Activated effector memory CD4-positive, alpha-beta T cell treated with Interleukin-2 at 50 U/mL for 16 hours (primary cell): ENCODE measurements around the gene CATSPER3.

Experiments
- DNase-seq: peaks from one replicate; pipeline ENCODE4 v3.0.0-alpha.2; 2020

Gene CATSPER3

DNA sequence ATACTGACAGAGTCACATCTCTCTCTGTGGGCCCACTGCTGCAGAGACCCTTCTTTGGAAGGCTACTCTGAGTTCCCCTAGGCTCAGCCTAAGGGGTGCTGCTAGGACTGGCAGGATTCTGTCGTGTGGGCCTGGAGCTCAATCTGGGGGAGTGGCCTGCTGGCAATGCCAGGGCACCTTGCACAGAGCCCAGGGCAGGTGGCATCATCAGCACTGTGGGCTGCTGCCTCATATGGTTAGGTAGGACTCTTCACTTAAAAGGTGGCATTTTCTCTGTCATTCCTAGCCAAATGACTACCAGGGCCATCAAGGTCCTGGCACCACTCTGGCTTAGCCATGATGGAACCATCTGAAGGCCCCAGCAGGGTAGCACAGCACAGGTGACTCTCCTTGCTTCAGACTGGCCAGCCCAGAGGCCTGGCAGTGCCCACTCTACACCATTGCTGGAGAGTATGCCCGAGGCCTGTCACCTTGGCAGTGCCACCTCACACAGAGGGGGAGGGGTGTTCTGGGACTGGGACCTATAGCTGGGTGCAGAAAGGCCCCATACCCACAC lies 44.4 kb downstream of the CATSPER3 start:
- DNase-seq: no peak

DNA sequence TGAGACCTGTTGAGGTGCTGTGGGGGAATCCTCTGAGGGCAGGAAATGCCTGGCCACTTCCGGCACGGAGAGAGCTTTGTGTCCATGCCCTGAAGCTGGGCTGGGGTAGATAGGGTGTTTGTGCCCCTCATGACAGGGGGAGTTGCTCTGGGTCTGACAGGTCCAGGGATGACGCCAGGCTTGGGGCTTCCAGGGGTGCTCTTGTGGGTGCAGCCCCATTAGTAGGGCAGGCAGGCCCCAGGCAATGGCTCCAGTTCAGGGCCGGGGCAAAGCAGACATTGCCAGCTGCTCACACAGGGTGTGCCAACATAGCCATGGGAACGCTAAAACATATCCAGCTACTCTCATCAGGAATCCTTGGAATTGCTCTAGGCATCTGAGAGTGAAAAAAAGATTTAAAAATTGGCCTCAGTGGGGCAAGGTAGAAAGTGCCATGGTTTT lies 45.3 kb downstream of the CATSPER3 start:
- no peak for DNase-seq

DNA sequence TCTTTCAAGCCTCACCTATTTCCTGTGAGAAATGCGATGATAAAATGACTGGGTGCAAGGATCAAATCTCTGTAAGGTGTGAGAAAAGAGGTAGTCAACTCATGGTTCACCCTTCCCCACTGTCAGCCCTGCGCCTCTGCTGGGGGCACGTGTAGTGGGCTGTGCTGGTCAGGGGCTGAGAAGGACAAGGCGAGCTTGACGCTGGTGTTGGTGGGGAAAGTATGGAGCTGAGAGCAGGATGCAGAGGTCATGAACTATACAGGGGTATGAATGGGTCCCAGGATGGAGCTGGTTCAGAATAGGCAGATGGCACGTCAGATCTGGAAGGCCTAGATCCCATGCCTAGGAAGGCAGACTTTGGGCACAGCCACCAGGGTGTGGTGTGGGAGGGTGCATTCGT lies 45.7 kb downstream of the CATSPER3 start:
- DNase-seq: no peak

DNA sequence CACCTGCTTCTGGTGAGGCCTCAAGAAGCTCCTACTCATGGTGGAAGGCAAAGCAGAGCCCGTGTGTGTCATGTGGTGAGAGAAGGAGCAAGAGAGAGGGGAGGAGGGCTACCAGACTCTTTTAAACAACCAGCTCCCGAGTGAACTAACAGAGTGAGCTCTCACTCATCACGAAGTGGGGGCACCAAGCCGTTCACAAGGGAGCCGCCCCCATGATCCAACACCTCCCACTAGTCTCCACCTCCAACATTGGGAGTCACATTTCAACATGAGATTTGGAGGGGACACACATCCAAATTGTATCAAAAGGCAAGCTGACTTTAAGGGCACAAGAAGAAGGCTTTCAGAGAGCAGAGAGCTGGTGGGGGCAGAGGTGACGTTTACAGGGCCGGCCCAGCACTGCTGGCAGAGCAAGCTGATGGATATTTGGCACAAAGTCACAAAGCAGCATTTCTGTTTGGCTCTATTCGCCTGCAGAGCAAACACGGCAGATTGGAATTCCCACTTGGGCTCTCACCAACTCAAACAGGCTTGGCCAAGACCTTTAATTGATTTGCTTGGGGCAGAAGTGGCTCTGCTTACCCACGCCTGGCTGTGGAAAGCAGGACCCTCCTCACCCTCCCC lies 46.4 kb downstream of the CATSPER3 start:
- no peak for DNase-seq

DNA sequence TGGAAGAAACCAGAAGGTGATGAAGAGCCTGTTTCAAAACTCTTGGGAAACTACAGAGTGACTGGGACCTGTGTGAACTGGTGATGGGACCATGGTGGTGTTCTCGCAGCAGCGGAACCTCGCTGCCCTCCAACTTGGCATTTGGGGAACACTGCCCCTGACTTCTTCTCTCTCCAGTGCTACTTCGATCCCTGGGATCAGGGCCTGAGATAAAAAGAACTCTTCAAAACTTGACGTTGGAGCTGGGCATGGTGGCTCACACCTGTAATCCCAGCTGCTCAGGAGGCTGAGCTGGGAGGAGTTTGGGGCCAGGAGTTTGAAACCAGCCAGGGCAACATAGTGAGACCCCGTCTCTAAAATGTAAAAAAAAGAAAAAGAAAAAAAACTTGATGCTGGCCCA lies 48.2 kb downstream of the CATSPER3 start:
- no peak for DNase-seq

DNA sequence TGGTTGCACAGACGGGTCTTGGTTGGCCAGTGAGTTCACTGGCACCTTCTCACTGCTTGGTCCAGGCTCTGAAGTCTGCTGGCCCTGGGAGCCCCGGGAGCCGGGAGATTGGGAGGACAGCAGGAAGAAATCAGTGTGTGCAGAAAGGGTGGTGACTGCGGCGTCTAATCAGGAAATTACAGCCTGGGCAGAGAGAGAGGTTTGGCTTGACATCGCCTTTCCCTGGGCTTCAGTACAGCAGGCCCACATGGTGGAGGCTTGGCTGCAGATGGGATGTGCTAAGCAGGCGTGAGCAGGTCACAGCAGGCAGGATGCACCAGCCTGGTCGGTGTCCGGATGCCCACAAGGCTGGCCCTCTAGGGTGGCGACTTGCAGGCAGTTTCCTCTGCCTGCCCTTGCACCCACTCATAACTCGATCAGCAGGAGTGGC lies 49.2 kb downstream of the CATSPER3 start:
- DNase-seq: no peak

DNA sequence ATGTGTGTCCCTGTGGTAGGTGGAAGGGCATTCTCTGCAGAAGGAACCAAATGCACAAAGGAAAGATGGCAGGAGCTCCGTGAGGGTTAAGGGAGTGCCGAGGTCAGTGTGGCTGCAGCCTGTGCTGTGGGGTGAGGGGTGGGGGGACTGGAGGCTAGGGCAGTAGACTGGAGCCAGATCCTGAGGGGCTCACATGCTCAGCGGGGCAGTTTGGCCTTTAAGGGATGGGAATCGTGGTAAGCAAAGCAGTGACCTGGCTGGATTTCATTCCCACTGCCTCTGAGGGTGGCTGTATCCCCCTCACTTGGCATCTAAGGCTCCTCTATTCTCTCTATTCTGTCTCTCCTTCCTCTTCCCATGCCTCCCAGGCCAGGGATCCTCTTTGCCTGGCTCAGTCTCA lies 50.8 kb downstream of the CATSPER3 start:
- DNase-seq: no peak

DNA sequence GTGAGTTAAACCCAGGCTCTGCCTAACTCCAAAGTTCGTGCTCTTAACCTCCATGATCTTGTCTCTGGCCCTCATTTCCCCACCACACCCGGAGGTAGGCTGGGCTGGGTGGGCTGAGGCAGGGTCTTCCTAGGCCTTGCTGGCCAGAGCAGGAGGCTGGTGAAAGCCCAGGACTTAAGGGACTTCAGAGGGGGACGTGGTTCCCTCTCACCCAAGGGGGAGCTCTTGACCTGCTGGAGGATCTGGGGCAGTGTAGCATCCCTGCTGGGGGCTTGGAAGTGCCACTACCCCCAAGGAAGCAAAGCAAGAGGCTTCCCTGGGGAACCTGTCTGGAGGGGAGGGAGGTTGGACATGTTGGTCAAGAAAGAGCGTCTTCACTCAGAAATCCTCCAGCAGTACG lies 51.6 kb downstream of the CATSPER3 start:
- DNase-seq: no peak

DNA sequence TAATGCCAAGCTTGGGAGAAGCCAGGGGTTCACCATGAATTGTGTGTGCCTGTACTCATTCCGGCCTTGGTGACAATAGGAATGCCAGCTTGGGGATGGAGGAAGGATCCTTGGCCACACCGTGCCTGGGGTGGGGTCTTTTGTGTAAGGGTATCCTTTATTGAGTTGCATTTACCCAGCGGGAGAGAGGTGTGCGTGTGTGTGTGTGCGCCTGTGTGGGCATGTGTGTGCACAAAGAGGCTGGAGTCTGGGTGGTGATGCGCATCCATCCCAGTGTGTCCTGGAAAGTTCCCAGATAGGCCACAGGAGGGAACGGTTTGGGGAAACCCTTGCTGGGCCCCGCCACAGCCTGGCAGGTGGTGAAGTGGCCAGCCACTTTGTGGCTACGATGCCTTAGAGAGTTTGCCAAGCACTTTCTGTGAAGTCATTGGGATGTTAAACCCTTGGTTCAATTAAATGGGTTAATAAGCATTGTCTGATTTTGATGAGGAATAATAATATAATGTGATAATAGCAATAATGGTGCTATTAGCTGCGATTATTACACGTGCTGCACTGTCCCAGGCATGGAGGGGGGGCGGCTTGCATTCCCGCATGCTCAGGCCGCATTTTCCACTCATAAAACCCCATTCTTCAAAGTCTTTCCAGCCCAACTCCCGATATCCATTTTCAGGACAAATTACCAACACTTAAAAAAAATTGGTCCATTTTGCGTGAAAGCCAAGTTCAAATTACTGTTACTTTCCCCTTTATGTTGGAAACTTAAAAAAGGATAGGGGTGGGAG lies 52.6 kb downstream of the CATSPER3 start:
- DNase-seq: no peak

DNA sequence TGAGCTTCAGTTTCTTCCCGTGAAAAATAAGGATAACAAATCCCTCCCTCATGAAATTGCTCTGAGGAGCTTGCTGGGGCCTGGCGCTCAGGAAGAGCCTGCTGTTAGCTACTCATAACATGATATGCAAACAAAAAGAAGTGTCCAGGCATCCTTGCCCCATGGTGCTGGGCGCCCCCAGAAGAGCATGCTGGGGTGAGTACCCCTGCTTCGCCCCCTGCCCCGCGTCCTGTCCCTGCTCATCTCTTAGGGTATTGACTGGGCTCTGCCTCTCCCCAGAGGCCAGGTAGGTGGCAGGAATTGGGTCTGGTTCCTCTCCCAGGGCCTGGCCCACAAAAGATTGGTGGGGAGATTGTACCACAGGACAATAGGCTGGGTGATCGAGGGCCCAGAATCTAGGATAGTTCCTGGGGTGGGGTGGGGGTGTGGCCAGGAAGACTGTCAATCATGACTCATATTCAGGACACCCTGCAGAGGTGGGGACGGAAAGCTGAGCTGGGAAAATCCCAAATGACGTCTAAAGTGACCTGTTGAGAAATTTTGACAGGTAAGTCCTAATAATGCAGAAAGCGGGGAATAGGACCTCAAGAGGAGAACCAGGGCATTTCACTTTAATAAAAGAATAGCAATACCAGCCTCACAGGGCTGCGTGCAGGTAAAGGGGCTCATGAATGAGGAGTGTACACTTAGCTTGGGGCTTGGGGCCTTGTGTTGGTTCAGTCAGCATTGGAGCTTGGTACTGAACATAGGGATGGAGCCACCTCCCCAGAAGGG lies 57.4 kb downstream of the CATSPER3 start:
- no peak for DNase-seq

DNA sequence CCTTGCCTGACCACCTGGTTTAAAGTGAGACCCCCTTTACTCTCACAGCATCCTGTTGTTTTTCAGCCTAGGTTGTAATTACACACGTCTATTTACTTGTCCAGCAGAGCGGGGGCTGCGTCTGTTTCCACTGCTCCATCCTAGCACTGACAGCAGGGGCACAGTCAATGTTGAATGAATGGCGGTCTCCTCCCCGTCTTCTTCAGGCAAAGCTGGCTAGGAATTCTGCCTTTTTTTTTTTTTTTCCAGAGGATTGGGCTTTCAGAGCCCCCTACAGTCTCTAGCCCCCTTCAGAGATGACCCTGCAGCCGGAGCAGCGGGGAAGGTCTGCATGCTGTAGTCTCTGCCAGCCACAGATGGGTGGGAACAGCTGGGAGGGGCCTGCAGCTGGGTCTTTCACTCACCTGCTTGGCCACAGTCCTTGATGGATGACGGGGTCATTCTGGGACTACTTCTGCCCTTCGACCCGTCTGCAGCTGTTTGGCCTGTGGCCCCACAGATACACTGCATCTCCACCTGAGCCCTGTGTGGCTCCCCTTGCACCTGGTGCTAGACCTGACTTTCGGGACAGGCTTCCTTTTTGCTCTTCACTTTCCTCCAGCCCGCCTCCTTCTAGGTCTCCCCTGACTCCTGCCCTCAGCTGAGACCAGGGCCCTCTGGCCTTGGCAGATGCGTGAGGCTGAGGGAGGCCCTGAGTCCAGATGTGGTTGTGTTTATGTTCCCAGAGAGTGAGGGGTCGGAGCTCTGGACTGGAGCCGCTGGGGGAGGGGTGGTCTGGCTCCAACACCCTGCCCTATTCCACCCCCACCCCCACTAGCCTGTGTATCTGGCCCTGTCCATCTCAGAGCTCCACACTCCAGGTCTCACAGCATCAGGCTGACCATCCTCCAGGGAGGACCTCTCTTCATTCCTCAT lies 58.3 kb downstream of the CATSPER3 start:
- no peak for DNase-seq

DNA sequence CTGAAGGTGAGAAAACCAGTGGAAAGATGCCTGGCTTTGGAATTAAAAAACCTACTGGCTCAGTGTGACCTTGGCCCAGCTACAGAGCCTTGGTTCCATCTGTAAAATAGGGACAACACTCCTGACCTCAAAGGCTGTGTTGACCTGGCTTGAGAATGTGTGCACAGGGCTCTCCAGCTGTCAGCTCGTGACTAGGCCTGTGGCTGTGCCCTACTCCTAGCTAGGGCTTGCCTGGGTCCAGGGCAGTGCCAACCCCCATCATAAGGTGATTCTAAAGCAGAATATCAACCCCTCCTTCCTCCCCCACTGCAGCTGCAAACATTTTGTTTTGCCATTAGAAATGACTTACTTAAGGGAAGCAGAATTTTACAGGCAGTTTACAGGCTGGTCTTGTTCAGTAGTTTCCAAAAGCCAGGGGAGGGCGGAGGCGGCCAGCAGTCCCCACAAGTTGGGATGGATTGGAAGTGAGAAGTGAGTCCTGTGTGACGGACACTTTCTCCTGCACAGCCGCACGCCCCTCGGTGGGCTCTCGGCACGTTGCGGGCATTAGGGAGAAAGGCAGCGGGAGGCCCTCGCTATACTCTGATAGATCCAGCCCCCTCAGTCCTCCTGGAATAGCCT lies 59.0 kb downstream of the CATSPER3 start:
- no peak for DNase-seq

DNA sequence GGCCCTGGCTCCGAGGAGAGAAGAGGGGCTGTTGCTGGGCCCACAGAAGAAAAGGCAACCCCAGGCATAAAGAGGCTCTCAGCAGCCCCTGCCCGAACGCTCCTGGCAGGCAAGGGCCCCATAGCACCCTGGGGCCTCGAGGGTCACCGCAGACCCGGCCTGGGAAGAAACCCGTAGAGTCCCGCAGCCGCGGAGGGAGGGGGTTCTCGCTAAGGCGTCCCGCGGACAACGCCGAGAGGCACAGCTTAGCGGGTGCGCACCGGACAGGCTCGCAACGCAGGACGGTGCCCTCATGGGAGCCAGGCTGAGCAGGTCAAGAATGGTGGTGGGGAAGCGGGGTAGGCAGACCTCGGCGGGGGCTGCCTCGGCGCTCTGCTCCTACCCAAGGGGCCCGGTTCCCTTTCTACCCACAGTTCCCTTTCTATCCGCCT lies 59.6 kb downstream of the CATSPER3 start:
- DNase-seq: no peak

DNA sequence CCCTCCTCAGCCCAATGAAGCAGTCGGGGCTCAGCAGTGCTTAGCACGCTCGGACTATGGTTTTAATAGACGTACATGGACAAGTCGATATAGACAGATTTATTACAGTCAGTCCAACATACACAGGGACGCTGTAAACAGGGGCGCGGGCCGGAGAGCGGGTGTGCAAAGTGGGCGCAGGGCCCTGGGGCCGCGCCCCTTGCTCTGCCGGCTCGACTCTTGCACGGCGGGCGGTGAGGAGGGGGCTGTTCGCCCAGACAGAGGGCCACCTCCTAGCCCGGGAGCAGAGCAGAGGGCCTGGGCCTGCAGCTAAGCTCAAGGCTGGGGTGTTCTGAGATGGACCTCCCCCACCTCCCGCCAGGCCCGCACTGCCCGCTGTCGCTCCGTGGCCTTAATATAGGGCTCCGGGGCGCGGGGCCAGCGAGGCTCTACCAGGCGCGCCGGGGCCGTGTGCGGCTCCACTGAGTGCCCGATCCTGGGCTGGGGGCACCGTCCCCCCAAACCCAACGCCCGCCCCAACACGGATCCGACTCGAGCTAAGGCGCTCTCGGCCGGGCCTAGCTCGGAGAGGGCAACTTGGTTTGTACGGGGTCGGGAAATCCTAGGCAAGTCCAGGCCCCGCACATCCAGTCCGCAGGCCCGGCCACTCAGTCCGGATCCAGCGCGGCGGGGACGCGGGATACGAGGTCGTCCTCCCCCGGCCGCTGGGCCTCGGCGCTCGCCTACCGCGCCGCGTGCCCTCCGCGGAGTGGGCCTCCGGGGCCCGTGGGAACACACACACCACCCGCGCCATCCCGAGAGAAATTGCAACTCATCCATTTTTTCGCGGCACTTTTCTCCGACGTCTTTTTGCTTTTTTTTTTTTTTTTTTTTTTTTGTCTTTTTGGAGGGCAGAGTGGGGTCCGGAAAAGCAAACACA lies 60.2 kb downstream of the CATSPER3 start:
- no peak for DNase-seq

DNA sequence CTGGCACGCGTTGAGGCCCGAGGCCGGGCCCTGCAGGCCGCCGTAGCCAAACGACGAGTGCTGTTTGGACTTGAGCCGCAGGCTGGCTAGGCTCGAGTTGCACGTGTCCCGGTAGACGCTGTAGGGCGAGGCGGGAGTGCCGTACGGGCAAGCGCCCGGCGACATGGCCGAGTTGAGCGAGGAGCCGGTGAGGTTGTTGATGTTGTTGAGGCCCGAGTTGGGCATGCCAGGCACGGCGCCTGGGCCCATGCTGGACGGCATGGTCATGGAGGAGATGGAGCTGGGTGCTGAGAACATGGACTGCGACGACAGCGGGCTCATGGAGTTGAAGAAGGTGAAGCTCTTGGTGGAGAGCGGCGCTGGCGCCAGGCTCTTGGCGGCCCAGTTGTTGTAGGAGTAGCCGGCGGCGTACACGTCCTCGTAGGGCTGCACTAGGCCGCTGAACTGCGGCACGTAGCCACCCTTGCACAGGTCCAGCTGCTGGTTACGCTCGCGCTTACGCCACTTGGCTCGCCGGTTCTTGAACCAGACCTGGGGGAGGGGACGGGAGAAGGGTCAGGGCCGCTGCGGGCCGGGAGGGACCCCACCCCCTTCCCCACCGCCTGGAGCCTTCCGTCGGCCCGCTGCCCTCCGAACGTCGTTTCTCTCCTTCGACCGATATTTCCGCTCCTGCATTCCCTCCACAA lies 61.2 kb downstream of the CATSPER3 start:
- no peak for DNase-seq

DNA sequence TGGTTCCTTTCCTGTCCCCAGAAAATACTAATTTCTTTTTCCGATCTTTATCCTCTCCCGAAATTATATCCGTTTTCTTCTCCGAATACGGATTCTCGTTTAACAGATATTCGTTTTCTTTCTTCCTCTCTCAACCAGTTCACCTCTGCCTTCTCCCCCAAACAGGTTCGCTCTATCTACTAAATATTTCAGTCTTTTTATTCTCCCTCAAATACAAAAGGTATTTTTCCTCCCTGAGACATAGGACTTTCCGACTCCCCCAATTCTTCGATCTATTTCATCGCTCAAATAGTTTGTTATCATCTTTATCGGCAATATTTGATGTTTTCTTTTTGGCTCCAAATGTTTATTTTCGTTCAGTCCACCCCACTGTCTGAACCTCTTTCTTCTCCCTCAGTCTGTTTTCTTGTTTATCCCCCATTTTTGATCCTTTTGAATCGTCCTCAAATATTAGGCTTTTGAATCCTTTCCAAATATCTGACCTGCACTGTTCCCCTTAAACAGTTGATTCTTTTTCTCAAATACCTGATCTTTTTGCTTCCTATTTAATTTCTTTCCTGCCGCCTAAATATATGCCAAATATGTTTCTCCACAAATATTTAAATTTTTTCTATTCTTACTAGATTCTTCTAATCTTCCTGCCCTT lies 61.9 kb downstream of the CATSPER3 start:
- no peak for DNase-seq

DNA sequence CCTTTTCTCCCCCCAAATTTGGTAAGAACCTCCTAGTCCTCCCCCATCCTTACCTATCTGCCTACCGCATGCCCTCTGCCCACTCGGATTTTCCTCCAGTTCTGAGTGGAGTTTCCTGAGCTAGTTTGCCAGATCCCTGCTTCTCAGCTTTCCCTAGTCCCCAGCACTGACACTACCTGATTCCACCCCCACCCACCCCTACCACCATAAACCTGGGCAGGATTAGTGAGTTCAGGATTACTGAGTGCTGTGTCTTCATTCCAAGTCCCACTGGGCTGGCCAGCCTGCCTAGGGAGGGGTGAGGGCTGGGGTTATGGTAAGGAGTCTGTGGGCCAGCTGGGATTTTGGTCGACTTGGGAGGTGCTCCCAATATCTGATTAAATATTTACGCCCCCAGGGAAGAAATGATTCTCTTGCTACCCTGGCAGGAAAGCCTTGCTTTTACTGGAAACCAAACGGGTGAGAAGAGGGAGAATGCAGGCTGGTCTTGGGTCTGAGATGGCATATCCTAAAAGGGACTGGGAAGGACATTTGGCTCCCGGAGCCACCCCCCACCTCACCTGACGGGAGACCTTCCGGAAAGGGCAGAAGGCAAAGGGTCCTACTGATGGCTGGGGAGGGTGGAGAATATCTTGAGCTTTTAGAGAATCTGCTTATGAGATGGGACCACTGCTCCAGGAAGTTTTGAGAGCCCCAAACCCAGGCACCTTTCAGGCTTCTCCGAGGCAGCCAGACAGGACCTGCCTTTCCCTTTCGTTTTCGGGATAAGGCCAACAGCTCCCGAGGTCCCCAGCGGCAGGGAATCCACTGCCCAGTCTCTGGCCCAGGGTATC lies 62.6 kb downstream of the CATSPER3 start:
- DNase-seq: no peak

DNA sequence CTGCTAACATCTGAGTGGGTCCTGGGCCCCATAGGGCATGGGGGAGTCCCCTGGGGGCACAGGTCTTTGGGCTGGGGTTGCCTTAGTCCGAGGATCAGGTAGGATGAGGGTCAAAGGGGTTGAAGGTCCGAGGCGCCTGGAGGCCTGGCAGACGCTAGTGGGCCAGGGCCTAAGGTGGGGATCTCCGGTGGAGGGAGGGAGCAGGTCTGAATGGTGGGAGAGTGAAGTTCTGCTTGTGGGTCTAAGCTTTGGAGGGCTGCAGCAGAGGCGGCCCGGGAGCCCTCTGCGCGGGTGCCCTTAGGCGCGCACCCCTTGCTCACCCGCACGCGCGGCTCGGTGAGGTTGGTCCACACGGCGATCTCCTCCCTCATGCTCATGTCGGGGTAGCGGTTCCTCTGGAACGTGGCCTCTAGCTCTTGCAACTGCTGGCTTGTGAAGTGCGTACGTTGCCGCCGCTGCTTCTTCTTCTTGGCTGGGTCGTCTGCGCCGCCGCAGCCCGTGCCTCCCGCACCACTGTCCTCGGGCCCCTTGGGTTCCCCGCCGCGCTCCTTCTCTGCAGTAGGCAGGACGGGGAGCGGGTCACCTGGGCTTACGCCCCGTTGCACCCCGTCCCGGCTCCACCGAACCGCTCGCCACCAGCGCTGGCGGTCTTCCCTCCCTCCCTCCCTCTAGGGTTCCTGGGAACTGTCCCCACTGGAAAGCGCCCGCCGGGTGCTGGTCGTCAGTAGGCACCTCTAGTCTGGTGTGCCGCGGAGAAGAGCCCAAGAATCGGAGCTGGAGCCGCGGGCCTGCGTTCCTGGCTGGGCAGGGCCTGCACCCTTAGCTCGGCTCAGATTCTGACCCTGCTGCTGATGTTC lies 63.5 kb downstream of the CATSPER3 start:
- DNase-seq: no peak
